Cerebellar cortex (tissue), 1 donor: ENCODE results near the gene CALHM3.

Source experiments
- DNase-seq: peaks from one replicate; pipeline ENCODE4 v3.0.0-alpha.2; 2015; ENCODE audit warnings: low spot score

Gene CALHM3

DNA sequence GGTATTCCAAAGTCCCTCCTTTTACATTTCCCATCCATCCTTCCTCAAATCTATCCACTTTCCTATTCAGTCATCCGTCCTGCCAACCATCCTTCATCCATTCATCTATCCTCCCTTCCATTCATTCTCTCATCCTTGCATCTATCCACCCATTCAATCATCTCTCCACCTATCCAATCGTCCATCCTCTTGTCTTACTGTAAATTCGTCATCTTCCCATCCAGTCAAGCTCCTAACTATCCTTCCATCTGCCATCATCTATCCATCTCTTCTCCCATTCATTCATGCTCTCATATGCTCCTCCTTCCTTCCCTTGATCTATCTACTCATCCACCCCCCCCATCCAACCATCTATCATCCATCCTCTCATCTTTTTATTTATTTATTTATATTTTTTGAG lies 5.0 kb downstream of the CALHM3 start:
- DNase-seq = no peak

- no peak for DNase-seq
Observed at GRCh38 chr10:103473261-103473671, 5.8 kb downstream of the CALHM3 start.

DNA sequence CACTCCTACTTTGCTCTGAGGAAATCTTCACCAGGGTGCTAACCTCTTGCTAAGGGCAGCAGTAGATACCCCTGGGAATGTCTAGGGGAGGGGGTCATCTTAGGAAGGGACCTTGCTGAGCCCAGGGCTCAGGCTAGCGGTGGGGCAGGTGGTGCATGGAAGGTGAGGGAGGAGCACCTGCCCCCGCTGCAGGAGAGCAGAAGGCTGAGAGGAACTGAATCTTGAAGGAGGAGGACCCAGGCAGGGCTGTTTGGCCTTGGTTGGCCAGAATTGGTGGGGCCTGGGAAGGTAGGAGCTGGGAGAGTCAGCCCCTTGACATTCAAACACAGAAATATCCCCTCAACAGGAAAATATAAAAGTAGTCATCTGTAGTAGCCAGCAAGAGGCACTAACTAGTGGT lies 7.0 kb downstream of the CALHM3 start:
- no peak for DNase-seq

GRCh38 chr10:103470761-103471653 lies 8.0 kb downstream of the CALHM3 start:
- DNase-seq = no peak

DNA sequence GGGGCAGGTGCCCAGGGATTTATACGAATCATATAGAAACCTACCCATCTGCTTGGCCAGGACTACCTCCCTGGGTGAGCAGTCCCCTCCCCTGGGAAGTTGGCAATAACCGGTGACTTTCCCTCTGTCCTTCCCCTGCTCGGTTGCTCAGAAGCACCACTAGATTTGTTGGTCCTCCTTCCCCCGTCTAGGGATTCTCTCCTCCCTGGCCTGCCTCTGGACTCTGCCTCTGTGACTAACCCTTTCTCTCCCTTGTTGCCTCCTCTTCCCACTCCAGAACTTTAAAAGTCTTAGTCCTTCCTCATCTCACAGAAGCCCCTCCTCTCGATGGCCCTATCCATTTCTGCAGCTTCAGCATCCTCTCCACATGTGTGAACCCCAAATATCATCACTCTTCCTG lies 9.8 kb downstream of the CALHM3 start:
- no peak for DNase-seq

- no peak for DNase-seq
Observed at GRCh38 chr10:103467406-103467805, 11.6 kb downstream of the CALHM3 start.

DNA sequence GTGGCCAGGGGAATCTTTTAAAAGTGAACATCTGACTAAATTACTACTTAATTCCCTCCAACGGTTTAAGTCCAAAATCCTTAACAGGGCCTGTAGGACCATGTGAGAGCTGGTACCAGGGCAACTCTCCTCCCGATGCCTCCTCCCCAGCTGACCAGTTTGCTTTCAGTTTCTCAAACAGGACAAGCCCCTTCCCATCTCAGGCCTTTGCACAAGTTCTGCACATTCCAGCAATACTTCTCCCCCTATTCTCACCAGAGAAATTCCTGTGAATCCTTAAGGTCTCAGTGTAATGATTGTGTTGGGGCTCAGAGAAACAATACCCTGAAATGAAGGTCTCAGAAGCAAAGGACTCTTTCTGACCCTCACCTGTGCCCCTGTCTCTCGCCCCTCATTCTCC lies 12.3 kb downstream of the CALHM3 start:
- DNase-seq = no peak

DNA sequence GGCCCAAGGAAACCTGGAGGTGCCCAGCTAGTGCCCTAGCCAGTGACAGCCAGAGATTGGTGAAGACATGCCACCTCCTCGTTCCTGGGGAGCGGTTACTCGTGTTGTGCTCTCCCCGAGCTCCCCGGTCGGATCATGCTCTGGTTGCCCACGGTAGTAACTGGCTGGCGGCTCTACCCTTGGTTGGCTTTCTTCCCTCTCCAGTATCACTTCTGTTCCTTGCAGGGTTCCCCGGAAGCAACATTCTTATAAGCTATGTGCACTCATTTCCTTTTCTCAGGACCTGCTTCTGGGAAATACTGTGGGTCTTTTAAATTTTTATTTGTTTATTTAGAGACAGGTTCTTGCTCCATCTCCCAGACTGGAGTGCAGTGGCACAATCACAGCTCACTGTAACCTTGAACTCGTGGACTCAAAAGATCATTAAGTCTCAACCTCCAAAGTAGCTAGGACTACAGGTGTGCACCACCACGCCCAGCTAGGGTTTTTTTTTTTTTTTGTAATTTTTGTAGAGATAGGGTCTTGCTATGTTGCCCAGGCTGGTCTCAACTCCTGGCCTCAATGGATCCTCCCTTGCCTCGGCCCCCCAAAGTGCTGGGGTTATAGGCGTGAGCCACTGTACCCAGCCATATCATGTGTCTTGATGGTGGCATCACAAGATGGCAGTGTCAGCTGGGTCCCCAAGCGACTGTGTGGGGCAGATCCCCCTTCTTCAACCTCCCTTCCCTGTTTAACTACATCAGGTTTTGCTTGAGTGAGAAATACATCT lies 13.4 kb downstream of the CALHM3 start:
- DNase-seq = no peak

DNA sequence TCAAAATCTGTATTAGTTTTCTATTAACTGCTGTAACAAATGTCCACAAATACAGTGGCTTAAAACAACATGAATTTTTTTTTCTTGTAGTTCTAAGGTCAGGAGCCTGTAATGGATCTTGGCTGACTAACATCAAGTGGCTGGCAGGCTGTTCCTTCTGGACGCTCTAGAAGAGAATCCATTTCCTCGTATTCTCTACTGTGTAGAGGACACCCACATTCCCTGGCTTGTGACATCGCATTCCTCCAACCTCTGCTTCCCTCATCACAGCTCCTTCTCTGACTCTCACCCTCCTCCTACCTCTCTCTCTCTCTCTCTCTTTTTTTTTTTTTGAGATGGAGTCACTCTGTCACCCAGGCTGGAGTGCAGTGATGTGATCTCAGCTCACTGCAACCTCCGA lies 15.5 kb downstream of the CALHM3 start:
- DNase-seq = no peak

GRCh38 chr10:103459615-103460014 lies 19.4 kb downstream of the CALHM3 start:
- no peak for DNase-seq

DNA sequence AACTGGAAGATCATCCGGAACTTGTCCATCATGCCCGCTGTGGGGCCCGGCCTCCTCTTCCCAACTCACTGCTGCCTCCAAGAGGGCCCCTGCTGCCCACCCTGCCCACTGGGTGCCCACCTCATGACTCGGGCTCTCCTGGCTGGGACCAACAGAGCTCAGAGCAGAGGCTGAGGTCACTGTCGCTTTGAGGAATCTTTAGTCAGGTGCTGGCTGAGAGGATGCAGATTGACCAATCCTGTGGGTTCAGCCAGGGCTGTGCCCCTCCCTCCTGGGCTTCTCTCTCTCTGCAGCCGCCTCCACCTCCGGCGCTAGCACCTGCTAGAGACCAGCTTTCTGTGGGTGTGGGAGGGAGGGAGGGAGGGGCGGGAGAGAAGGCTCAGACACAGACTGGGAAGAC lies 20.3 kb downstream of the CALHM3 start, which contains the start of gene CALHM1:
CALHM1 (minus strand) TSS at position 181 of the 400 bp plus-strand sequence; CDS start at position 32, 149 bp downstream.
- peak; percentile 79 for DNase-seq

- no peak for DNase-seq
Observed at GRCh38 chr10:103457896-103458583, 21.0 kb downstream of the CALHM3 start.

- no peak for DNase-seq
Observed at GRCh38 chr10:103457176-103457712, 21.8 kb downstream of the CALHM3 start.

DNA sequence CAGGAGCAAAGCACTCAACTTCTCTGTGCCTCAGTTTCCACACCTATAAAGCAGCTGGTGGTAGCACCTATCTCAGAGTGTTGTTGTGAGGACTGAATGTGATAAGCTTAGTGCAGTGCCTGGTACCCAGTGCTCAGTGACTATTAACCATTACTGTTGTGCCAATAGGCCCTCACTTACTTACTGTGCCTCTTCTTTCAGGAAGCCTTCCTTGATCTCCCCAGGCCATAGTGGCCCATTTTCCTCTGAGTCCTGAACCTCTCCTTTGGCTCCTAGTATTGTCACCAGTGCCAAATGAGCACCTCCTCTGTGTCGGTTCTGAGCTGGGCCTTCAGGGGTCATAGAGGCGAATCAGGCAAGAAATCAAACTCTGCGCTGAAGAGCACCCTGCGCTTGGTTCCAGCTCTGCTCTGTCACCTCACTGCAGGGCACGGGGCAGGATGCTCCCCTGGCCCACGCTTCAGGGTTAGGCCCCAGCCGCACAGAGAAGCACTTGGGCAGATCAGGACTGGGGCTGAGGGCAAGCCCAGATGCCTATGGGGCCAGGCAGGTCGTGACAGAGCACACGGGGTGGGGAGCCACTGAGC lies 22.9 kb downstream of the CALHM3 start:
- no peak for DNase-seq

DNA sequence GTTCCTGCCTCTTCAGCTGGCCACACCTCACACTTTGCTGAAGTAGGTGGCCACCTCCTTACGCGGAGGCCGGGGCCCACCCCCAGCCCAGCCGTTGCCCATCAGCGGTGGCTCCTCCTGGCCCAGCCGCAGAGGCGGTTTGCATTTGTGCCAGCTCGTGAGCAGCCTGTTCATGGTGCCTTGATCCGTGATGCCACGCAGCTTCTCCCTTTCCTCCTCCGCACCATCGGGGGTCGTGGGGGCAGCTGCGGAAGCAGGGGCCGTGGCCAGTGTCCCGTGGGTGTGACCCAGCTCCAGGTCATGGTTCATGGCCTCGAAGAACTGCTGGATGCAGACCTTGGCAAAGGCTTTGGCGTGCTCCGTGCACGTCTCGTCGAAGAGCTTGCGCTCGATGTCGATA lies 23.8 kb downstream of the CALHM3 start:
- no peak for DNase-seq

DNA sequence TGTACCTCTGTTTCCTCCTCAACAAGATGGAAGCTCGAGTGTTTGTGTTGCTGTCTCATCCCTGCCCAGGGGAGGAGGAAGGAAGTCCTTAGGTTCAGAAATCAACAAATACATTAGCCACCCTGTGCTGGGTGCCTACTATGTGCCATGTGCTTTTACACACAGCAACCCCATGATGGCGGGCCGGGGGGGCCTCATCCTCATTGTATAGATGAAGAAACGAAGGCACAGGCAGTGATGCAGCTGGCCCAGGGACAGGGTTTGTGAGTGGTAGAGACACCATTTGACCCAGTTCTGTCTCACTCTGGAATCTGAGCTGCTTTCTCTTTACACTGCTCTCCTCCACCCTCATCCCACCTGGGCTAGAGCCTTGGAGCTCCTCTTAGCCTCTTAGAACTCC lies 25.0 kb downstream of the CALHM3 start:
- no peak for DNase-seq

GRCh38 chr10:103452506-103453230 lies 26.4 kb downstream of the CALHM3 start:
- DNase-seq = no peak

DNA sequence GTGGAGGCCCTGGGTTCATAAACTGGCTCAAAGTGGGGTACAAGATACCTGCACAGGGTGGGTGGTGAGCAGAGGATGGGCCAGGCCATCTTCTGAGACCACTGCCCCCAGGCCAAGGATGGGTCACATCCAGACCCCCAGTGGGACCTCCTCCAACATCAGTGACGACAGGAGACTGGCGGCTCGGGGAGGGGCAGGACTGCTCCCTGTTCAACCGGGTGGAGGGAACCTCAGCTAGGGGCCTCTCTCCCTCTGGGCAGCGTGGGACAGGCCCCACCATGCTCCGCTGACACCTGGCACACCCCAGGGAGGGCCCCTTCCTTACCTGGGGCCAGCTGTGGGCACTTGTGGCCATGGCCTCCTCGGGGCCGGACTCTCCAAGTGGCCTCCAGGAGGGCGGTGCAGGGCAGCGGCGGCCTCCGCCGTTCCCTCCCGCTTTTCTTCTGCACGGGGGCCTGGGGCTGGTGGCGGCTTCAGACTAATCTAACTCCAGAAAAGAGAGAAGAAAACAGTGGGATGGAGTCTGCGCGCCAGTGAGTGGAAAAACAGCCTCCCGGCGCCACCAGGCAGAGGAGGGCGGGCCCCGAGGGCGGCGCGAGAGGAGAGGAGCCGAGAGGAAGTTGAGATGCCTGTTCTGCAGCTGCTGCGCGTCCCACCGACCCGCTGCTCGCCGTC lies 27.1 kb downstream of the CALHM3 start, which contains the start of gene CALHM2:
CALHM2 (minus strand) TSS at position 540 of the 675 bp plus-strand sequence. CDS start 2,429 bp downstream, outside the sequence.
- peak; percentile 22 for DNase-seq

DNA sequence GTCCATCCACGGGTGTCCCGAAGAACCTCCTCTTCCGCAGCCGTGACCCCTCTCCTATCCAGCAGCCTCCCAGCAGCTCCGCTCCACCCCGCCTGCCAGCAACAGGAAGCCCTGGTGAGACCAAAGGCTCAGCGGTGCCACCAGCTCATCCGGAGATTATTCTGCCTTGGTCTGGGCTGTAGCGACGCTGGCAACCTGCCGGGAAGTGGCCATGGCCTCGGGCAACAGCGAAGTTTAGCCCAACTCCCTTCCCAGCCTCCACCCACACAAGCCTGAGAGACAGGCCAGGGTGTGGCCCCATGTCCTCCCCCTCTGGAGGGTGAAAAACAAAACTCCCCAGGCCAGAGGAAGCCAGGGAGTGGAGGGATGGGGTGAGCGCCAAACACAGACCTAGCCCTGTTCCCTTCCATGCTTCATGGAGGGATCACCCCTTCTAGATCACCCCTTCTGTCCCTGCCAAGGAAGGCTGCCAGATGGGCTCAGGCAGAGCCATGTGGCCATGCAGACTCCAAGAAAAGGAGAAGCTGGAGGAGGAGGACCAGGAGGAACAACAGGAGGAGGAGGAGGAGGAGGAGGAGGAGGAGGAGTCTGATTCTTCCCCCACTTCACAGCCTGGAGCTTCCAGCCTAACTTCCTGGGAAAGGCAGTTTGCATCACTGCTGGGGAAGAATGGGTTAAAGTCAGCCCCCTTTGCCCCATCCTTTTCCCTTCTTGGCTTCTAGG lies 27.8 kb downstream of the CALHM3 start:
- peak; percentile 26 for DNase-seq
